GM21423 (cell line): Measurements from ENCODE around the gene ACR.

Source experiments
- ATAC-seq: cut with Tn5 transposase; IDR thresholded peaks from one replicate; pipeline ENCODE4 v1.9.1; 2021; ENCODE audit warnings: mild to moderate bottlenecking, moderate library complexity; ENCODE audit not compliant: unreplicated experiment

ACR gene

DNA sequence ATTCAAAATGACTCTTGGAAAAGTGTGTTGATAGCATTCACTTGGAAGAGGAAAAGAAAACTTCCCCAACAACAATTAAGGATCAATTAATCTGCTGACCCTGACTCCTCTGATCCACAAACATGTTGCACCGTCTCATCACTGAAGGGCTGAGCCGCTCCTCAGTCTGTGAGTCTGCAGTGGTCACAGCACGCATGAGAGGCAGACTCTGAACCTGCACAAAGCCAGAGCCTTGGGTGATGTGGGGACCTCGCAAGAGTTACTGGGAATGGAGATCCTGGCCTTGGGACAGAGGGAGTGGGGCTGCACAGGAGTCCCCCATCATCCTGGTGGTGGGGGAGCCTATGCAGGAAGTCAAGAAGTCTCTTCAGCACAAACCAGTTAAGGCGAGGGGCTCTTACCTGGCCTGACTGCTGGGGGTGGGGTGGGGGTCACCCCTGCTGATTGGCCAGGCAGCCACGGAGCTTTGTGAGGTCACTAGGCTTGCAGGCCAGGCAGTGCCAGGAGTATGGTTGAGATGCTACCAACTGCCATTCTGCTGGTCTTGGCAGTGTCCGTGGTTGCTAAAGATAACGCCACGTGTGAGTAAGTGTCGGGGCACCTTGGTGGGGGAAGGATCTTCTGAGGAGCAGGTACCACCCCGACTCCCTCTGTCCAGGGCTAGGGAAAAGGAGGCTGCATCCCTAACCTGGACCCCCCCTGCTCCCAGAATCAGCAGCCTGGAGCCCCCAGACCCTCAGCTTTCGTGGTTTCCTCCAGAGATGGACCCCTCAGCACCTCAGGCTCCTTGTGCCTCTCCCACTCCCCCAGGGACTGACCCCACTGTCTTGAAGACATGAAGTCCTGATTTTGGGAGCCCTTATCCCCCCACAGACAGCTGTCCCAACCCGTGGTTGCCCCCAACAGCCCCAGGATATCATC, at the start of gene ACR:
TSS of gene ACR (plus strand) at position 477 of the 921 bp plus-strand sequence. CDS start at position 509, 32 bp downstream.
- ATAC-seq: no peak

DNA sequence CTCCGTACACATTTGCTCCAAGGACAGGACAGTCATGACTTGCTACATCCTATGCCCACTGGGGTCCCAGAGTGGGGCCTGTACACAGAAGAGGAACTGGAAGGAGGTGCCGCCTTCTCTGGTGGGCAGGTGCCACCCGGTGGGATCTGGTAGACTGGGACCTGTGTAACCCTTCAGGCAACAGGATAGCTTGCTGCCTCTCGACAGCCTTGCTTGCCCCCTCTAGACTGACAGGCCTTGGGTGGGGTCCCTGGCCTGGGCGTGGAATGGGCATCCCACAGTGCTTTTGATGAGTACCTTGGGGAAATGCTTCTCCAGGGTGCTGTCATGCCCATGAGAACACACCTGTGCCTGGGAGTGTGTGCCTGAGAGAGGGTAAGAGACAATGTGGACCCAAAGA, 49.6 kb upstream of the ACR start:
- no peak for ATAC-seq

DNA sequence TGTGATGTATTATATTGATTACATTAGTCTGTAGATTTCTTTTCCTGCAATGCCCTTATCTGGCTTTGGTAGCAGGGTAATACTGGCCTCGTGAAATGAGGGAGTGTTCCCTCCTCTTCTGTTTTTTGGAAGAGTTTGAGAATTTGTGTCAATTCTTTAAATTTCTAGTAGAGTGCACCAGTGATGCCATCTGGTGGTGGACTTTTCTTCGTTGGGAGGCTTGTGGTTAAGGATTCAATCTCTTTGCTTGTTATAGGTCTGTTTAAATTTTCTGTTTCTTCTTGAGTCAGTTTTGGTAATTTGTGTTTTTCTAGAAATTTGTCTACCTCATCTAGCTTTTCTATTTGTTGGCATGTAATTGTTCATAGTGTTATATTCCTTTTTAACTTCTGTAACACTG, 46.5 kb upstream of the ACR start:
- ATAC-seq: no peak

DNA sequence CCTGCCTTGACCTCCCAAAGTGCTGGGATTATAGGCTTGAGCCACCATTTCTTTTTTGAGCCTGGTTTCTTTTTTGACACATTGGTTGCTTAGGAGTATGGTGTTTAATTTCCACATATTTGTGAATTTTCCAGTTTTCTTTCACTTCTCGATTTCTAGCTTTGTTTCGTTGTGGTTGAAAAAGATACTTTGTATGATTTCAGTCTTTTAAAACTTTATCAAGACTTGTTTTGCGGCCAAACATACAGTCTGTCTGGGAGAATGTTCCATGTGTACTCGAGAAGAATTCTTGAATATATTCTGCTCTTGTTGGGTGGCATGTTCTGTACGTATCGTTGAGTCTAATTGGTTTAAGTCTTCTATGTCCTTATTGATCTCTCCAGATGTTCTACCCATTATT, 44.5 kb upstream of the ACR start:
- ATAC-seq: no peak

DNA sequence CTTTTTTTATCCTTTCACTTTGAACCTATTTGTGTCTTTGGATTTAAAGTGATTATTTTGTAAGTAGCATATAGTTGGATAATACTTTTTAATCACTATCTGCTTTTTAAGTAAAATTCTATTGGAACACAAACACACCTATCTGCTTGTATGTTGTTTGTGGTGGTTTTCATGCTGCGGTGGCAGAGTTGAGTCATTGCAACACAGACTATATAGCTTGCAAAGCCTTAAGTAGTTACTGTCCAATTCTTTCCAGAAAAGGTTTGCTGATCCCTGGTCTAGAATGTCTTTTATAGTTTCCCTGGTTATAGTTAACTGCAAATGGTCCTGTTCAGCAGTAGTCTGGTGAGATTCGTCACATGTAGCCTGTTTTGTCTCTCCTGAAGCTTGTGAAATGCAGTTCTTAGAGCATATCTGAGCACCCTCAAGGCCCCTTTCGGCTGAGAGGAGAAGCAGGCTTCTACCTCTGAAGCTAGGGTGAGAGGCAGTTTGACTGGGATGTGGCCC, 43.9 kb upstream of the ACR start:
- no peak for ATAC-seq

DNA sequence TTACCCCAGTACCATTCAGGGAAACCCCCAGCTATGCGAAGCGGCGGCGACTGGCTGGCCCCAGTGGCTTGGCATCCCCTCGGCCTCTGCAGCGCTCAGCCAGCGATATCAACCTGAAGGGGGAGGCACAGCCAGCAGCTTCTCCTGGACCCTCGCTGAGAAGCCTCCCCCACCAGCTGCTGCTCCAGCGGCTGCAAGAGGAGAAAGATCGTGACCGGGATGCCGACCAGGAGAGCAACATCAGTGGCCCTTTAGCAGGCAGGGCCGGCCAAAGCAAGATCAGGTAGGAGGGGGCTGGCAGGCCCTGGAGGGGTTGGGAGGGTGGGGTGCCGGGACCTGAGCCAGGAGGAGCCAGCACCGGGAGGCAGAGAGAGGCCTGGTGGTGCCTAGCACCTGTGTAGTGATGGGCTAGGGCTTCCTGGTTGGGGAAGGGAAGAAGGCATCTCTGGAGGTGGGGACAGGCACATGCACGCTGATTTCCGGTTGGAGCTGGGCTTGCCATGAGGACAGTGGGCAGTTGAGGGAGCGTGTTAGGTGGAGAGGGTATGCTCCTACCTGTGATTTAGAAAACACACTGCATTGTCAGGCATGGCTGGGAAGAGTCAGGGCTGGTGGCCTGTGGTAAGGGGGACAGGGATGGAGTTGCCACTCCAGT, 43.1 kb upstream of the ACR start:
- ATAC-seq: no peak

DNA sequence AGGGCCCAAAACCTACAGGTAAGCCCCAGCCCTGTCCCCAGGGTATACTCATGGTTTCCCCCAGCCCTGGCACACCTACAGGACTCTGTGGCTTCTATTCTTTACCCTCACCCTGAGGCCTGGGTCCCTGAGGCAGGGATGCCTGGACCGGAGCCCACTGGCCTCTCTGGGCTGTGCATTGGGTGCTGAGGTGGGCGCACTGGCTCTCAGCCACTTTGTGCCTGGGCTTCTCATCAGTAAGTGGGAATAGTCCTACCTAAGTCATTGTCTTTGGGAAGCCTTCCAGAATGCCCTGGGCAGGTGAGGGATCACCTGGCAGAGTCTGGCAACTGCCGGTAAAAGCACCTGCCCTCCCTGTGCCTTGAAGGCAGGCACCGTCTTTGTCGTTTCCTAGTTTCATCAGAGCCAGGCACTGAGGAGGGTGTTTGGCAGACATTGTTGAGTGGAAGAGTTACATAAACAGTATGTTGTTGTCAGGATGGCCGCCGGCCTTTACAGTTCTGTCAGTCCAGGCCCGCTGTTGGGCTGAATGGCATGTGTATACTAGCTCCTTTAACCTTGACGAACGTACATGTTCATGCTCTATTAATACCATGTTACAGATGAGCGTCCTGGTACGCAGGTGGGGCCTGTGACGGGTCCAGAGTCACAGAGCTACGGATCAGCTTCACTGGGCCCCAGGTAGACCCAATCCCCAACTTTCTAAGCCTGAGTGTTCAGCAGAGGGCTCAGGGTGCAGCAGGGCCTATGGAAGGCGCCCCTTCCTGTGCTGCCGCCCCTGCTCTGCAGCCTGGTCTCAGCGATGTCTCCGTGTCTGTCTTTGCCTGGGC, 42.4 kb upstream of the ACR start:
- no peak for ATAC-seq

DNA sequence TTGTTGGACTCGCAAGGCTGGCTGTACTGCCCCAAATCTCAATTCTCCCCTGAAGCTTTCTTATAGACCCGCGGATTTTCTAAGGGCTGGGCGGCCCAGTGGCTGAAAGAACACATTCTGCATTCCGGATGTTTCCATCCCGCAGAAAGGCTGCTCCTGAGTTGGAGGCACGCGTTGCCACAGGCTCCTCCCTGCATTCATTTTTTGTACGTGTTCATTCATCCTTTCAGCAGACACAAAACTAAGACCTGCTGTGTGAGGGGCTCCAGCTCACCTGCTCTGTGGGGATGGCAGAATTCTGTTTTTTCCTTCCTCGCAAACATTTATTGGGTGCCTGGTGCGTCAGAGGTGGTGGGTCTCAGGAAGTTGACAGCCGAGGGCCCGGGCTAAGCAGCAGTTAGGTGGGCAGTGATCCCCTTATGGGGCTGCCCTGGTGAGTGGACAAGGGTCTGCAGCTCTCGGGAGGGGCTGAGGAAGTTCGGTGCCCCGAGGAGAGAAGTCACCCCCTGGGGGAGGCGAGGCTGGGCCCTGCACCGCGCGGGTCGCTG, 41.7 kb upstream of the ACR start:
- no peak for ATAC-seq

DNA sequence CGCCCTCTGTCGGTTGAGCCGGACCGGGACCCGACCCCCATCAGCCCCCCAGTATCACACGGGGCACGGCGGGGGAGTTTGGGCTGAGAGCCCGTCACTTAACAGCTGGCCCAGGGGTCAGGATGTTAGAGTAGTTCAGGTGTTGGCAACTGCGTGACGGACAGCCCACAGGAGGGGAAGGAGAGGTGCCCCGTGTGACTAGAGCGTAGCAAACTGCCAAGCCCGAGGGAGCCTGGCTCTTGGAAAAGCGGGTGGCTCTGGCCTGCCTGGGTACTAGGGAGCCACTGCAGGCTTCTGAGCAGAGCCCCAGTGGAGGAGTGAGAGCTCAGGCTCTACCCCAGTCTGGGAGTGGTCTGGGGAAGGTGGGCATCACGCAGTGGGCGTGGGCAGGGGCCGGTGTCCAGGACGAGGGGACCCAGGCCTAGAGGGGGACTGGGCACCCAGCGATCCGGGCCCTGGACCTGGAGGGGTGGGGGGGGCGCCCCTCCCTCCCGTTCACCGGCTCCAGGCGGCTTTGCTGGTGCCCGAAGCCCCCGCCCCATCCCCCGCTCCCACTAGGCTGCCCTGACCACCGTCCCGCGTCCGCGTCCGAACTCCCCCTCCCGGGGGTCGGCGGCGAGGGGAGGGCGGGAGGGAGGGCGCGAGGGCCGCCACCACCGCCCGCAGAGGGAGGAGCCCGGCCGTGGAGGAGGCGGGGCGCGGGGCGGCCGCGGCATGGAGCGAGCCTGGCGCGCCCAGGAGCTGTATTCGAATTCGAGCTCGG, 41.0 kb upstream of the ACR start:
- ATAC-seq: no peak

DNA sequence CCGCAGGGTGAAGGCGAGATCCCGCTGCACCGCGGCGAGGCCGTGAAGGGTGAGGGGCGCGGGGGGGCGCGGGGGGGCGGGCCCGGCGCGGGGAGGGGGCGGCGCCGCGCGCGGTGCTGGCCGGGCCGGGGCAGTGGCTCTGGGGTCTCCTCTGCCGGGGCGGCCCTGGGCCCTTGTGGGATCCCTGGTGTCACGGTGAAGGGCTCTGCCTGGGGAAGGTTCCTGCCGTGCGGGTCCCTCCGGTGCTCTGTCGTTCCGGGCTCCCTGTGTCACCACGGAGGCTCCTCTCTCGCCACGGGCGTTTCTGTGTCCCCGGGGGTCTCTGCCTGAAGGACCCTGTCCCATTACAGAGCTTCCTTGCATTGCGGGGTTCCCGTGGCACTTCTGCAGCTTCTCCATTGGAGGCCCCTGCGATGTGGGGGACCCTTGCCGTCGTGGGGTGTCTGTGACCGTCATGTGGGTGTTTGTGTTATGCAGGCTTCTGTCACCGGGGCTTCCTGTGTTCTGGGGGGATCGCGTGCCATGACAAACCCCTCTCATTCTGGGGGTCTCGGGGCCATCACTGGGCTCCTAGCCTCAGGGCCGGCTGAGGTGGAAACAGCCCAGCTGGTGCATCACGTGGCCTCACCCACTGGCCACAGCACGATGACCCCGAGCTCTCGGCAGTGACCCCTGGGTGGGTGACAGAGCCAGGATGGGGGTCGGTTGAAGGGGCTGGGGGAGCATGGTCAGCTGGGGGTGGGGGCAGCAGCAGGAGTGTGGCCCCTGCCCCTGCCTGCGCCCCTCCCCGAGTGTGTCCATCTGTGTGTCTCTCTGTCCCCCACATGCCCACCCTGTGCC, 40.1 kb upstream of the ACR start:
- no peak for ATAC-seq

DNA sequence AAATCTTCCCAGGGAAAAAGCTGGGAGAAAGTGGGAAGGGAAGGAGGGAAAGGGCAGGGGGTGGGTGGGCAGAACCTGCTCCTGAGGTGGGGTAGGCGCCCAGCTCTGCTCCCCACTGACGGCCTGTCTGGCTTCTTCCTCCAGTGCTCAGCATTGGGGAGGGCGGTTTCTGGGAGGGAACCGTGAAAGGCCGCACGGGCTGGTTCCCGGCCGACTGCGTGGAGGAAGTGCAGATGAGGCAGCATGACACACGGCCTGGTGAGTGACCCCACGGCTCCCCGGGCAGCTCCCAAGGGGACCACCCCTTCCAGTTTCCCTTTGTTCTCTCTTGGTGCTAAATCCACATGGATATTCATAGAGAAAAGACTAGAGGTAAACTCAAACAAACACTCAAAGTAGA, 39.5 kb upstream of the ACR start:
- no peak for ATAC-seq

DNA sequence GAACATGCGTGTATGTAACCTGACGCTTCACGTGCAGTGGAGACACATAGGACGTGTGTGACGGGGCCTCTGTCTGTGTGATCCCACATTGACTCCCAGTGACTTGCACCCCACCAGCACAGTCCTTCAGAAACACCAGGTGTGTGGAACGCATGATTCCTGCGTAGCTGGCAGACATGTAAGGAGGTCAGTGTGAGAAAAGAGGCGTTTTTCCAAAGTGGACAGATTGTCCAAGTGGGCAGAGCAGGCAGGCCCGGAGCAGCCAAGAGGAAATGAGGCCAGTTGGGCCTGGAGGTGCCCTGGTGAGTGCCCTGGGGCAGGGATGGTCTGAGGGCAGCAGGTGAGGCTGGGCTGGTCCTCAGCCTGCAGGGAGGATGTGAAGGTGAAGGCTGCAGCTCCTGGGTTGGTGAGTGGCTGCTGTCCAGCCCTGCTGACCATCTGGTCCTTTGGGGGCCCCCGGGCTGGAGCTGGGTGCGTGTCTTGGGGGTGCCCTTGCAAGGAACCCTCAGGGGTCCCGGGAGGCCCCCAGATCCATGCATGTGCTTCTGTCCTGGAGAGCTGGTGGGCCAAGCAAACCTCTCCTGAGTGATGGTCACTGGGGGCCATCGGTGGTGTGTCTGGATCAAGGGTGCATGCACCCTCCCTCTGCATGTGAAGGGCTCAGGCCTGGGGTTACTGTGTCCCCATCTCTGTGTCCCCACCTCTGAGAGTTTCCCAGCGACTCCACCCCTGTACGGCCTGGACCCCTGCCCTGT, 38.8 kb upstream of the ACR start:
- ATAC-seq: no peak

DNA sequence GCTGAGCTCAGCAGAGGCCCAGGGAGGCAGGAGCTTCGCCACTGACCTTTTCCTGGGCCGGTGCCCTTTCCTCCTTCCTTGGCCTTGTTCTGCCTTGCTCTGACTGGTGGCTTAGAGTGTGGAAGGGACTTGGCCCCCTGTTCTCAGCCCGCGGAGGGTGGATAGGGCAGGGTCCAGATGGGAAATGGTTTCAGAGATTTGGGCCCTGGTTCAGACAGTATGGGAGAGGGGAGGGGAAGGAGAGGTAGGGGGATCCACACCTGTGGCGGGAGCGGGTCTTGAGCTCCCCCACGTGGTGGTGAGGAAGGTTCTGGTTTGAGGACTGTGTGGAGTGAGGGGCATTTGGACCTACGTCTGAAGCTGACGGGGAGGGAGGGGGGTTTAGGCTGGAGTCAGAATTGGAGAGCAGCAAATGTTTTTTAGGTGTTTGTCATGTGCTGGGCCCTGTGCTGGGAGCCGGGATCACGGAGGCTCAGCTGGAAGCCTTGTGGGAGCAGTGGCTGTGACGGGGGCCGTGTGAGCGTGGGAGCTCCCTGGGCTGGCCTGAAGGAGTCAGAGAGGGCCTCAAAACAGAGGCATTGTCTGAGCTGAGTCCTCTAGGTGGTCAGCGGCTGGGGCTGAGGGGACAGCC, 38.1 kb upstream of the ACR start:
- ATAC-seq: no peak

DNA sequence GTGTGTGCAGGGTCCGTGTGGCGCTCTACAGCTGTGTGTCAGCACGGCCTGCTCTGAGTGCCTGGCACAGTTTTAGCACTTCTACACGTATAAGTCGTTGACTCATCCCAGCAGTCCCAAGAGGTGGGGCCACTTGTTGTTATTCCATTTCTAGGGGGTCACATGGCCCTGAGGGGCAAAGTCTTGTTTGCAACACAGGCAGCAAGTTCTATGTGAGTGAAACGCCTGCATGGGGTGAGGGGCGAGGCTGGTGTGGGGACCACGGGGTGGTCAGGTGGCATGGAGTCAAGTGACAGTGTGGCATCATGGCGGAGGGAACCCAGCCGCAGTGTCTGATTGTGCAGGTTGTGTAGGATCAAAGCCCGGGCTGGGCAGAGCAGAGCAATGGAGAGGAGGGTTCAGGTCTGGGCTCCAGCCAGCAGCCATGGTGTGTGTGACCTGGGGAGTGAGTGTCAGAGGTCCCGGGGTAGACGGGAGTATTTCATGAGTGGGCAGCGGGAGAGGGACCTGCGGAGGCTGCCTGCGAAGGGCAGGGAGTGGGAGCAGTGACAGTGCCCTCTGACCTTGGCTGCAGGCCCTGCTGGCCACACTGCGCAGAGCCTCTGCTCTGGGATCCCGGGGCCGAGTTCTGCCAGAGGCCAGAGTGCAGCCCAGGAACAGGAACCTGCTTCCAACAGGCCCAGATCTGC, 37.5 kb upstream of the ACR start:
- ATAC-seq: no peak

DNA sequence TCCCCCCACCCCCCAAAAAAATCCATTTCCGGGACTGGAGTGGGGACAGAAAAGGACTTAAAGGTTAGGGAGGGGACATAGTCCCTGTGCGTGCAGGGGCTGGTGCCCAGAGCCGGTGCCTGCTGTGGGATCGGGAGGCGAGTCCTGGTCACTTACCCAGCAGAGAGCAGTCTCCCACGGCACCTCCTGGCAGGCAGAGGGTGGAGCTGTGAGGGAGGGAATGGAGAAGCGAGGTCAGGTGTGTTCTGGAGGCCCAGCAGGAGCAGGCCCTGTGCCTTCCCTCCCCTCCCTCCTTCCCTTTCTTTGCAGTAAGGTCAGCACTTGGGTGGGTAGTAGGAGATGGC, 37.0 kb upstream of the ACR start:
- ATAC-seq: no peak

DNA sequence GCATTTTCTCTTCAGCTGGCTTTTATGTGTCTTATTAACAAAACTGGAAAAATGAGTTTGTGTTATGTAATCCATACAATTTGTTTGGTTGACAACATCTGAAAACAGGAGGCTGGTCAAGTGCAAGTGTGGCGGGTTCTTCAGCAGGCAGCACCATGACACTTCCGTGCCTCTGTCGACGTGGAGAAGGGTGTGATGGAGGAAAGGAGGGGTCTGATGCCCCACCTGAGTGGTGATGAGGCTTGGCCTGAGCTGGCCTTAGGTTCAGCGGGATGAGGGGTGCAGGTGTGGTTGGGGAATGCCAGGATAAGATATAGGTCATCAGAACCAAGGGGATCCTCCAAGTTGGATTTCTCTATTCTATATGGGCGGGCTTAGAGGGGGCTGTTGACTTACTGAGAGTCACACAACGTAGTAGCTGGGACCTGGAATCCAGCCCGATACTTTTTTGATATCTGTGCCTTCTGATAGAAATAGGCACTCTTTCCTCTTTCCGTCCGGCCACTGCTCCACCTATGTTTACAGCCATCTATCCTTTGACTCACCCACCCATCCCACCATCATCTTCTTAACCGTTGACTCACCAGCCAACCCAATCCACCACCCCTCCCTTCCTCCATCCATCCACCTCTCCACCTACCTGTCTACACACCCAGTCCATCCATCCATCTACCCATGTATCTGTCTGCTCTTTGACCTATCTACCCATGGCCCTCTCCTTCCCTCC, 36.4 kb upstream of the ACR start:
- ATAC-seq: no peak

DNA sequence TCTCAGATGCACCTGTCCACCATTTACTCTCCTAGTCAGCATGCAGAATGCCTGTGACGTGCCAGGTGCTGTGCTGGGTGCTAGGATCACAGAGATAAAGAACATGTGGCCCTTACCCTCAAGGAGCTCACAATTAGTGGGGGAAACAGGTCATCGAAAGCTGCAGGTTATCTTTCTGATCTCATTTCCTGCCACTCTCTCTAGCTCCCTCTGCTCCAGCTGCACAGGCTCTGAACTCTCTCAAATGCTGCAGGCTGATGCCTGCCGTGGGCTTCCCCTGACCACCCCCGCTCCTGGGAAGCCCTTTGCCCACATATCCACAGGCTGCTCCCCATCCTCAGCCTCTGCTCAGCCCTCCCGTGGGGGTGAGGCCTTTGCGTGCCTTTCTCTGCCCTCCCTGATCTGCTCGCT, 35.7 kb upstream of the ACR start:
- no peak for ATAC-seq
